ENCODE results near the gene C3orf33.

The C3orf33 gene

GRCh38 chr3:155785662-155786295, 20.3 kb downstream of the C3orf33 start:
- DNase-seq (ENCODE audit: low spot score): no peak

DNA sequence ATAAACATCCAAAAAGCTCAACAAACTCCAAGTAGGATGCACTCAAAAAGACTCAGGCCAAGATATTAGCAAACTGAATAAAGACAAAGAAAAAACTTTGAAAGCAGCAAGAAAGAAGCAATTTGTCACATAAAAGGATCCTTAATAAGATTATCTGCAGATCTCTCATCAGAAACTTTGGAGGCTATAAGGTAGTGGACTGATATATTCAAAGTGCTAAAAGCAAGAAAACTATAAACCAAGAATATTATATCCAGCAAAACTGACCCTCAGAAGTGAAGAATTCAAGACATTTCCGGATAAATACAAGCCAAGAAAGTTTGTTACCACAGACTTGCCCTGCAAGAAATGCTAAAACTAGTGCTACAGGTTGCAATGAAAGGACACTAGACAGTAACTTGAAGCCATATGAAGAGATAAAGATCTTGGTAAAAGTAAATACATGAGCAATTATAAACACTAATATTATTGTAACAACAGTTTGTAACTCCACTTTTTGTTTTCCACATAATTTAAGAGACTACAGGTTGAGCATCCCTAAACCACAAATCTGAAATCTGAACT, 23.6 kb downstream of the C3orf33 start:
- no peak for DNase-seq (ENCODE audit: low spot score)

DNA sequence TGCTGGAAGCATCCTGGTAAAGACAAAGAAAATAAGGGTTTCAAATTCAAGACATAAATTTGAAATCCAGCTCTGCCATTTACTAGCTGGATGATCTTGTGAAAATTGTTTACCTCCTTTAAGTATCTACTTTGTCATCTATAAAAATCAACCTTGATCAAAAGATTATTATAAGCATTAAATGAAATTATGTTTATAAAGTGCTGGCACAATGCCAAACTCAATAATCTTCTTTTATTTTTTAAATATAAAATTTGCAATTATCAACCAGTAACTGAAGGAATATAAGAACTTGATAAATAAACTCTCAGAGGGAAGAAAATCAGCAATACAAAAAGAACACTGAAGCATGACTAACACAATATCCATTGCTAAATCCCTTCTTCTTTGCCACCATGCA, 25.8 kb downstream of the C3orf33 start:
- no peak for DNase-seq (ENCODE audit: low spot score)

DNA sequence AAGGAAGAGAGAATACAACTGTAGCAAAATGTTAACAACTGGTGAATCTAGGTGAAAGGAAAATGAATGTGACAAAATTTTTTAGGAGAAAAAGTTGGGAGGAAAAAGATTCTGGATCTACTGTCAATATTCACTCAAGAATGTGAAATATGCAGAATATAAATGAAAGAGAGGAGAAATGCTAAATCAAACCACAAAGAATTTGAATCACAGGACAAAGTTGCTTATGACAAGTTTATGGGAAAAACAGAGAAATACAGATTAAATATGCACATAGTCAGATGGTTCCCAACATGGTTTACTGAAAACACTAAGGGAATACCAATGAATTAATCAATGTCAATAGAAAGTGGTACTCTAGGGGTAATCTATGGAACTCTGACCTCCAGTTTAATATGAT, 27.6 kb downstream of the C3orf33 start:
- no peak for DNase-seq (ENCODE audit: low spot score)

DNA sequence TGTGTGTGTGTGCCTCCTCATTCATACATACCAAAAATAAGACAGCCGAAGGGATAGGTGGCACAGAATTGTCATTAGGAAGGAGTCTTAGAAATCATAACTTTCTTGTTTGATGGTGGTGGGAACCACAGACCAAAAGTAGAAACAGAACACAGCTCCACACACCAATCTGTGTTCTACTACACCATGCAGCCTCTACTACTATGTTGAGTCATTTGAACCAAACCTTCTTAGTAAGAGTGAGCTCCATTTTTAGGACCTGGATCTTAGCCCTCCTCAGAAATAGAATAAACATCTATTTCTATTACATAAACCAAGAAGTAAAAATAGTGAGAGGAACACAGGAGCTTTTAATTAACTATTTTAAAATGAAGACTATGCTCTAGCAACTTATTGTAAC, 33.3 kb downstream of the C3orf33 start:
- DNase-seq (ENCODE audit: low spot score): no peak

- no peak for DNase-seq (ENCODE audit: low spot score)
These were observed 35.0 kb downstream of the C3orf33 start for GRCh38 chr3:155771126-155771525.

DNA sequence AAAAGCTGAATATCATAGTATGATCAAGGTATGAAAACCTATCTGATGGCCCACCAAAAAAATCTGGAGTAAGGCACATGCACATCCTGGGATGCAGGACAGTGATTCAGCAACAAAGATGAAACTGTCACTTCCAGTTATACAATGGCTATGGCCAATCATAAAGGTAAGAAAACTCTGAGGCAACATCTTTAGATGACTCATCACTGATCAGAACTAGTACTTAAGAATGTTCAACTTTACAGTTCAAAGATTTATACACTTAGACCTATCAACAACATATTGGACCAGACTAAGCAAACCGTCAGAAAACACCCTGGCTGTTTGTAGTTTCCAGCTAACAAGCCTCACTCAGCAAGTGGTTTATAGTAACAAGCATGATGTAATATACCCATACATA, 39.9 kb downstream of the C3orf33 start:
- DNase-seq (ENCODE audit: low spot score): peak; percentile 39

DNA sequence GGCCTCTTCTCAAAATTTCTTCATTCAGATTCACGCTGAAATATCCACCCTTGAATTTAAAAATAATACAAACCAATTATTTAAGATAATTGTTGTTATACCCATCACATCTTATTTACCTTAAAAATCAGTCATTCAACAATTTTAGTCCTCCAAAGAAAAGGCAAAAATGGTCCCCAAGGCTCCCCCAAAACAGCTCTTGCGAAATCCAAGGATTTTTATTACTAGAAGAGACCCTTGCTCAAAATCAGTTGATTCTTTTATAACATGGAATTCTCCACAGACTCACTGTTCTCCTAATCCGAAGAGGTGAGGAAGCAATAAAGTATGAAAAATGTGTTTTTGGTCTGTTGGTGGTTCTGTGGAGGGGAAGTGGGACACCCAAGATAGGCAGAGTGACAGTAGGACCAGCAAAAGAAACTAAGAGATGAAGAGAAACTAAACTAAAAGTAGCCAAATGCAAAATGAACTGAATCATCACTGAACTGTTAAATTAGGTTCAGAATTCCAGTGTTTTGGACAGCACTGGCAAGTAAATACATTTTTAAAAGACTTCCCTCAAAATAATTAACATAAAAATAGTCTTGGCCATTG, 42.1 kb downstream of the C3orf33 start:
- no peak for DNase-seq (ENCODE audit: low spot score)

GRCh38 chr3:155760653-155761052, 45.4 kb downstream of the C3orf33 start:
- DNase-seq (ENCODE audit: low spot score): no peak

- DNase-seq (ENCODE audit: low spot score): no peak
These were observed 48.5 kb downstream of the C3orf33 start for GRCh38 chr3:155757577-155757976.

DNA sequence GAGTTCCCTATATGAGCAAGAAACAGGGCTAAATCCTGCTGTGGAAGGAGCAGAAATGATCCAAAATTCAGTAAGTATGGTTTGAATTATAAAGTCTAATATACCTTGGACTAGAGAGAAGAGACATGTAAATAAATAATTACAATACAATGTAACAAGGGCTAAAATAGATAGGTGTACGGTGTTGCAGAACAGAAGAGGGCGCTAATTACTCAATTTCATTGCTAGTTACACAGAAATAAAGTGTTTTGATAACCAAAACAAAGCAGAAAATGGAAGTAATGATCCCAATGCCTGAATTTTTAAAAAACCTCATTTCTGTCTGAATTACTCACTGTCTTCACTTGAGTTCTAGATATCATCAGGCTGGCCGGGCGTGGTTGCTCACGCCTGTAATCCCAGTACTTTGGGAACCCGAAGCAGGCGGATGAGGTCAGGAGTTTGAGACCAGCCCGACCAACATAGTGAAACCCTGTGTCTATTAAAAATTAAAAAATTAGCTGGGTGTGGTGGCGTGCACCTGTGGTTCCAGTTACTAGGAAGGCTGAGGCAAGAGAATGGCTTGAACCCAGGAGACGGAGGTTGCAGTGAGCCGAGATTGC, 52.9 kb downstream of the C3orf33 start:
- peak; percentile 77 for DNase-seq (ENCODE audit: low spot score)

GRCh38 chr3:155748611-155749365, 57.3 kb downstream of the C3orf33 start:
- DNase-seq (ENCODE audit: low spot score): no peak

DNA sequence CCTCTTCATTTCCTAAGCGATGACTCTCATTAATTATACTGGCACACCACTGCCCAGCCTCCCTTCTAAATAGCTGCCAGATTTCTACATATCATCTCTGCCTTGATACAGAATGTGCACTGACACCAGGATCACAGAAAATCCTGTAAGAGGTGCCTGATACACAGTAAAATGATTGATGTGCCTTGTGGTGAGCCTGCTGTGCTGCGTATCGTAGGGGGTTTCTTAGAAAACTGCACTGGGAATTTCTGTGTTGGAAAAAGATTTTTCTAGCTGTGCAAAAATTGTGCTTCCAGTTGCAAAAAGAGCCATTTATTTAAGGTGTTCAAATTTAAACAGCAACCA, 58.2 kb downstream of the C3orf33 start:
- no peak for DNase-seq (ENCODE audit: low spot score)

DNA sequence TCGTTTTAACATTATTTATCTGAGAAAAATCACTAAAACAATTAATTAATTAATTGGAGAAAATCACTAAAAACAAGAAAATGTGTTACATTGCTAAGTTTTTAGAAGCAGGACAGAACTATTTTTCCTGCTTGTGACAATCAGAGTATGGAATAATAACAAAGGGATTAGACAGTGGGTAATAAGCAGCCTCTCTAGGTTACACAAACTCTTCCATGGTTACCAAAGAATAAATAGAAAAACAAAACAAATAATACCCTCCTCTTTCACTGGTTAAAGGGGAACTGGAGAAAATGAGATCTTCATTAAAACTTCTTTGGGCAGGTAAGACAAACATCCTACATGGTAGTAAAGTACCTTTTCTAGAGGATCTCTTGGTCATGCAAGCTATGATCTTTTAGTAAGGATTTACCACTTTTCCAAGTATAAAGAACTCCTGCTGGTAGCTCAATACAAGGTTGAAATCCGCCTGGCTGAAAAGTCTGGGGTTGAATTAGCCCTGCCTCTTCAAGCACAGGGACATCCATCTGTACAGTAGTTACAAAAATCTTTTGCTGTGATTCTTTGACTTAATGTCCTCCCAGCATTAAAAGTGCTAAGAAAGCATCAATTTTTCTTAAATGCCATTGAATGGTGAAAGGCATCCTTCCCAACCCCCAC, 58.7 kb downstream of the C3orf33 start:
- no peak for DNase-seq (ENCODE audit: low spot score)

DNA sequence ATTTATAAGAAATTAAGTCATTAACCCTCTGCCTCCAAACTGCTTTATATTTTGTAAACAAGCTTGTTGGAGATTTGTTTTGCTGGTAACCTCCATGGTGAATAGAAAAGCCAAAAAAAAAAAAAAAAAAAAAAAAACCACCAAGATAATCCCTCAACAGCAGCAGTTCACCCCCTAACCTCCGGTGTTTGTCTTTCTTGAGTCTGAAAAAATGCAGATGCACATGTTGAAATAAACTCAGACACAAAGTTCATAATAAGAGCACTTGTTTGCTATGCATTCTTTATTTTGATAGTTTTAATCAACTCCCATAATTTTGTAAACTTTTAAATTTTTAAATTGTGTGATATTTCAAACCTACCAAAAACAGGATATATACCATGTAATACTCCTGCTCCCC, 59.4 kb downstream of the C3orf33 start:
- DNase-seq (ENCODE audit: low spot score): no peak

DNA sequence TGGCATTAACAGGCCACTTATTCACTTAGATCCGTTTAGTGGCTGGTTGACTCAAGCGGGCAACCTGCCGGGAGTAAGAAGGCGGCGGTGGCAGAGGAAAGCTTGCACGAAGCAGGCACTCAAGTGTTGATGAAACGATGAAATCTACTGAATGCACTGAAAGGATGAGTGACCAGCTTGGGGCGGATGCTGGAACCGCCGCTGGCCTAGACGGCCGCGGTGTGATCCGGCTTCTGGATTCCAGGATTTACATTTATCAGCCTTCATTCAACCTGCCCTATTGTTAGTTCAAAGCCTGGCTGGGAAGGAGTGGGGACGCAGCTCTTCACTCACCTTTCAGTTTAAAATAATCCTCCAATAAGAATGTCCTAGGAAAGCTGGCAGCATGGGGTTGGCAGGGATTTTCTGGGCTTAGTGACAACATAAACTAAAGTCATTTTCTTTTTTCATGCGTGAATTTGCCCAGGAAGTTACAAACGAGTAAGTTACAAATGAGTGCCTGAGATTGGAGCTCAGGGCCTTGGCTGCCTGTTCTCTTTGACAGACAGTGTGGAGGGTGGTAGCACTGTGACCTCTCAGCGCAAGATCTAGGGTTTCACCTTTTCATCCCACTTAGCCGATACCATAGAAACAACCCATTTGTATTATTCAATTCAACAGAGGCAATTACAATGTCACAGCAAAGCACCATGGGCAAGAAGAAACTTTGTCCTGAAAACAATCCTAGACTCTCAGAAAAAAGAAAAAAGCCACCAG, 60.1 kb downstream of the C3orf33 start:
- no peak for DNase-seq (ENCODE audit: low spot score)

DNA sequence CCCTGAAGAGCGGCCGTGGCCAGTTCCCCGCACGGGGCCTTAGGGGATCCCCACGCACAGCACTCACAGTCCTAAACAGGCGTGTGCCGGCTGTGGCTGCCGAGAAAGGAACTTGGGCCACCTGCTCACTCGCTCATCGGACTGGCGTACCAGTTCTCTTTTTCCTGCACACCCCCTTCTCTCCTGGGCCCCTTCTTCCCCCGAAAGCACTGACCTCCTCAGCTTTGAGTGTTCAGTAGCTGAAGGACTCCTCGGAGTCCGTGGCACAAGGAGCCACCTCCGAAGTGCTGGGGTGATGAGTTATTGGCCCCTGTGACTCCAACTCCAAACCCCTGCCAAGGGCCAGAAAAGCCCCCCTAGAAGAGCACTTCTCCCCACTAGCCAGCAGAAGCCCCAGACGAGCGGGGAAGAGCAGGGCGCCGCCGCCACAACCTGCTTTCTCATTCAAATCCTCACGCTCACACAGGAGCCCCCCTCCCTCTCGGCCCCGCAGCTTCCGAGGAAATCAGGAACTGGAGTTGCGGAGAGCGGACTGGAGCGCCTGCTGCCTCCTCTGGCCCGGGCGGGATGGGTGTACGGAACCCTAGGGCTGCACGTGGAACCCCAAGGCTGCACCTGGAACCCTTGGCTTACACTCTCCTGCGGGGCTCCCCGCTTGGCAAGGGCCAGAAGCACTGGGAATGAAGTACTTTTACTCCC, 61.3 kb downstream of the C3orf33 start, which contains the start of gene PLCH1:
Gene PLCH1, minus strand, starts transcription at position 446 of the 699 bp plus-strand sequence. CDS start 40,847 bp downstream, outside the sequence.
- peak; percentile 82 for DNase-seq (ENCODE audit: low spot score)

DNA sequence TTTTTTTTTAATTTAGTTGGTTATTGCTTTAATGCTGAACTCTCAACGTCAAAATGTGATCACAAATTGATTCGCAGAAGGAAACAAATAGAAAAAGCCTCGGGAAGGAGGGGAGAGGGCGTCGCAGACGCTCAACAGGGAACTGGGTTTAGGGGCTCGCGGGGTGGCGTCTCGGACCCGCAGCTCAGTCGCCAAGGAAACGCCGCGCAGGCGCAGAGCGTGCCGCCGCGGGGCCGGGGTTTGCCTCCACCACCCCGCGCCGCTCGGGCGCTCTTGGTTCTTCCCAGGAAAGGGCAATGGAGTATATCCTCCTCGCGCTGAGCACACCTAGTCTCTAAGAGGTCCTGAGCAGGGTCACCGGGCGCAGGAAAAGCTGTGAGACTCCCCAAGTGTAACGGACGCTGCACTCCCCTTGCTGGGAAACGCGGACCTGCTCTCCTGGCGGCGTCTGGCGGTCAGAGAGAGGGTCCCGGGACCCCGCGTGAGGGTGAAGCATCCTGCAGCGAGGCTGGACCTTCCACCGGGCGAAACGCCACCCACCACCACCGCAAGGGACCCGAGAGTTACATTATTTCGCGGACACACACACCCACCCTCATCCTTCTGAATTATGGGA, 62.0 kb downstream of the C3orf33 start:
- peak; percentile 75 for DNase-seq (ENCODE audit: low spot score)

GRCh38 chr3:155743606-155744005, 62.5 kb downstream of the C3orf33 start:
- DNase-seq (ENCODE audit: low spot score): no peak

- DNase-seq (ENCODE audit: low spot score): no peak
These were observed 63.6 kb downstream of the C3orf33 start for GRCh38 chr3:155742349-155742965.
